ENCODE data around the gene ACD.
A peak's percentile ranks its signal among the peaks of the same experiment; 100 is the strongest.

The ACD gene

GRCh38 chr16:67675579-67675935, 15.5 kb upstream of the ACD start:
- DNase-seq, result no peak

- no peak for DNase-seq
Observed at GRCh38 chr16:67674851-67675578, 15.0 kb upstream of the ACD start.

- DNase-seq, result no peak
Observed at GRCh38 chr16:67673712-67674580, 13.9 kb upstream of the ACD start.

- no peak for DNase-seq
Observed at GRCh38 chr16:67672739-67673662, 12.9 kb upstream of the ACD start.

GRCh38 chr16:67672306-67672705, 12.2 kb upstream of the ACD start:
- DNase-seq, result no peak

- DNase-seq, result no peak
Observed at GRCh38 chr16:67669499-67670101, 9.5 kb upstream of the ACD start.

- no peak for DNase-seq
Observed at GRCh38 chr16:67668495-67669157, 8.6 kb upstream of the ACD start.

- DNase-seq, result peak; percentile 77
Observed at GRCh38 chr16:67667817-67668494, 7.9 kb upstream of the ACD start.

GRCh38 chr16:67667453-67667816, 7.4 kb upstream of the ACD start:
- no peak for DNase-seq

- peak; percentile 62 for DNase-seq
Observed at GRCh38 chr16:67666559-67667452, 6.7 kb upstream of the ACD start, which contains the start of the genes C16orf86 and ENKD1. Gene C16orf86, plus strand, starts transcription at chr16:67666814. Its CDS starts 157 bp downstream, at chr16:67666971. Gene ENKD1, minus strand, starts transcription at chr16:67666750. Its CDS starts 308 bp downstream, at chr16:67666442.

GRCh38 chr16:67666032-67666551, 6.0 kb upstream of the ACD start:
- DNase-seq, result no peak

GRCh38 chr16:67665598-67665997, 5.5 kb upstream of the ACD start:
- no peak for DNase-seq

GRCh38 chr16:67664871-67665270, 4.8 kb upstream of the ACD start:
- no peak for DNase-seq

GRCh38 chr16:67664258-67664657, 4.2 kb upstream of the ACD start:
- no peak for DNase-seq

- no peak for DNase-seq
Observed at GRCh38 chr16:67663877-67664222, 3.8 kb upstream of the ACD start.

- DNase-seq, result no peak
Observed at GRCh38 chr16:67663151-67663876, 3.3 kb upstream of the ACD start.

- DNase-seq, result no peak
Observed at GRCh38 chr16:67662653-67663010, 2.6 kb upstream of the ACD start.

GRCh38 chr16:67661886-67662652, 2.0 kb upstream of the ACD start:
- no peak for DNase-seq
